ENCODE measurements around the gene SELENOP. TPM values are rescaled to one million over a fixed set of nuclear protein-coding genes. Genes with fewer than 3 reads are reported as not detected.

The SELENOP gene
- total RNA-seq, 2 donors from 2014 or later, result 0.38 TPM; not detected in 1

DNA sequence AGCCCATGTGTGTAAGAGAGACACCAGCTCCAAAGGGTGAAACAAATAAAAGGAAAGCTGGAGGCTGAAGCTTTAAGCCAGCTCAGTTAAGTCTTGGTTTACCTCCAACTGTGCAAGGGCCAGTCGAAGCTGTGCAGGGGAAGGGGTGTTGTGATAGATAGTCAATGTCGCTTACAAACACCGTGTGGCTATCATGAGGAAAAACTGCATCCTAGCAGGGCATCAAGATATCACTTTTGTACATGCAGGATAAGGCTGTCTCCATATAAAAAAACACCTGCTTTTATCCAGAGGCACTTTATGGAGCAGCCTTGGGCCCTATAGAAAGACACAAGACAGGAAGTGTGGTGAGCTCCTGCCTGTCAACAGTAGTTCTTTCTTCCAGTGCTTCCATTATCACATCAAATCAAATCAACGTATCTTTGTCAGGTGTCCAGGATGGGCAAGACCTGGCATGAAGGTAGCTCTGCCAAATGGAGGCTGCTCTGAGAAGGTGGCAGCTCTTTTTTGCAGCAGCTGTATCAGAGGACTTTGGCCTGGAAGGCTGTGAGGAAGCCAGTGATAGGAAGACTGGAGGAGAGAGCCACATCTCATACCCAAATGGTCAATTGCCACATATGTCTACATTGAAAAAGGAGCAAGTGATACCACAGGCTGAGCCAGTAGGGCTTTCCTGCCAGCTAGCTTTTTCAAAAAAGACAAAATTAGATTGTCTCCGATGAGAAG, 29.3 kb upstream of the SELENOP start:
- Mint-ChIP-seq H3K4me3 (no peak overlapping the region), H3K4me1 (ENCODE audit: low read depth in 2 of 2) (no peaks in the 10 kb centered on the region), H3K9me3 (no peaks in the 10 kb centered on the region), H3K36me3 (no peaks in the 10 kb centered on the region), H3K27ac (no peak overlapping the region), H3K27me3 (peaks cover 0 to 3% of the 10 kb centered on the region in 2 donors)
- ATAC-seq (no peak), DNase-seq (ENCODE audit: low spot score) (no peak)

DNA sequence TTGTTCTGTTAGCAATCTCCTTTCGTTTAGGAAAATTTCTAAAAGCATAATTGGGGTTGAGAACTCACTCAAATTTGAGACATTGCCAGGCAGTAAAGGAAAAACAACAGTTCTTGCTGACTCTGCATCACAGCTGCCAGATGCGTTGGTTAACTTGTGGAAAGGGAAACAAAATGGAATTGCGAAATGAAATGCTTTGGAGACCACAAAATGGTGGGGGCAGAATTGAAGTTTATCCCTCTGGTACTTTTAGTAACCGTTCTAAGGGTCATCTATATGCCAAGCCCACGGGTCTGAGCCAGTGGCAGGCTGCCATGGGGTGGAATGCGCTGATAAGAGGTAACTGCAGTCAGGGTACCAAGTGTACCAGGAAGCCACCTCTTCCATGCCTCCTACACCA, 28.6 kb upstream of the SELENOP start:
- Mint-ChIP-seq H3K27ac (no peak overlapping the region), H3K27me3 (peaks cover 0 to 3% of the 10 kb centered on the region in 2 donors), H3K4me3 (no peak overlapping the region), H3K36me3 (no peaks in the 10 kb centered on the region), H3K4me1 (ENCODE audit: low read depth in 2 of 2) (no peaks in the 10 kb centered on the region), H3K9me3 (no peaks in the 10 kb centered on the region)
- no peak for ATAC-seq
- DNase-seq (ENCODE audit: low spot score), result no peak

GRCh38 chr5:42839196-42839595, 27.5 kb upstream of the SELENOP start:
- no peak for ATAC-seq
- Mint-ChIP-seq H3K4me3 (no peak overlapping the region), H3K4me1 (ENCODE audit: low read depth in 2 of 2) (no peaks in the 10 kb centered on the region), H3K27ac (no peak overlapping the region), H3K9me3 (no peaks in the 10 kb centered on the region), H3K27me3 (peaks cover 0 to 3% of the 10 kb centered on the region in 2 donors), H3K36me3 (no peaks in the 10 kb centered on the region)
- no peak for DNase-seq (ENCODE audit: low spot score)

GRCh38 chr5:42837601-42838000, 25.9 kb upstream of the SELENOP start:
- Mint-ChIP-seq H3K27ac (no peak overlapping the region), H3K36me3 (no peaks in the 10 kb centered on the region)

GRCh38 chr5:42836070-42836769, 24.5 kb upstream of the SELENOP start:
- no peak overlapping the region for H3K4me3 Mint-ChIP-seq
- no peaks in the 10 kb centered on the region for H3K9me3 Mint-ChIP-seq
- DNase-seq (ENCODE audit: low spot score) (no peak), ATAC-seq (peak in 1 of 2 donors; percentile 24)
- H3K27ac Mint-ChIP-seq, result no peak overlapping the region
- H3K27me3 Mint-ChIP-seq, result peaks cover 3 to 7% of the 10 kb centered on the region in 2 donors
- H3K4me1 Mint-ChIP-seq (ENCODE audit: low read depth in 2 of 2), result no peaks in the 10 kb centered on the region
- no peaks in the 10 kb centered on the region for H3K36me3 Mint-ChIP-seq

More at GRCh38 chr5:42837601-42838000, 25.9 kb upstream of the SELENOP start:
- Mint-ChIP-seq H3K27me3 (peaks cover 3 to 7% of the 10 kb centered on the region in 2 donors), H3K4me3 (no peak overlapping the region), H3K4me1 (ENCODE audit: low read depth in 2 of 2) (no peaks in the 10 kb centered on the region), H3K9me3 (no peaks in the 10 kb centered on the region)
- no peak for DNase-seq (ENCODE audit: low spot score)
- no peak for ATAC-seq

GRCh38 chr5:42832060-42832459, 20.4 kb upstream of the SELENOP start:
- Mint-ChIP-seq H3K4me1 (ENCODE audit: low read depth in 2 of 2) (no peaks in the 10 kb centered on the region), H3K27me3 (peaks cover 10 to 14% of the 10 kb centered on the region in 2 donors), H3K4me3 (no peak overlapping the region), H3K36me3 (no peaks in the 10 kb centered on the region), H3K27ac (no peak overlapping the region), H3K9me3 (no peaks in the 10 kb centered on the region)
- DNase-seq (ENCODE audit: low spot score), result no peak
- ATAC-seq, result no peak

GRCh38 chr5:42830924-42831323, 19.2 kb upstream of the SELENOP start:
- Mint-ChIP-seq H3K27ac (no peak overlapping the region), H3K4me1 (ENCODE audit: low read depth in 2 of 2) (no peaks in the 10 kb centered on the region), H3K36me3 (no peaks in the 10 kb centered on the region), H3K9me3 (no peaks in the 10 kb centered on the region), H3K4me3 (no peak overlapping the region), H3K27me3 (peaks cover 10 to 14% of the 10 kb centered on the region in 2 donors)
- ATAC-seq, result no peak
- DNase-seq (ENCODE audit: low spot score), result no peak

GRCh38 chr5:42828671-42829070, 17.0 kb upstream of the SELENOP start:
- Mint-ChIP-seq H3K27me3 (peaks cover 12 to 14% of the 10 kb centered on the region in 2 donors), H3K27ac (no peak overlapping the region), H3K4me1 (ENCODE audit: low read depth in 2 of 2) (no peaks in the 10 kb centered on the region), H3K4me3 (no peak overlapping the region), H3K36me3 (no peaks in the 10 kb centered on the region), H3K9me3 (no peaks in the 10 kb centered on the region)
- ATAC-seq (no peak), DNase-seq (ENCODE audit: low spot score) (no peak)

GRCh38 chr5:42826757-42827515, 15.2 kb upstream of the SELENOP start:
- DNase-seq (ENCODE audit: low spot score) (no peak), ATAC-seq (no peak)
- H3K36me3 Mint-ChIP-seq, result no peaks in the 10 kb centered on the region
- H3K27me3 Mint-ChIP-seq, result peaks cover 12% of the 10 kb centered on the region in 2 donors
- H3K4me1 Mint-ChIP-seq (ENCODE audit: low read depth in 2 of 2), result no peaks in the 10 kb centered on the region
- H3K9me3 Mint-ChIP-seq, result no peaks in the 10 kb centered on the region
- H3K4me3 Mint-ChIP-seq, result no peak overlapping the region
- no peak overlapping the region for H3K27ac Mint-ChIP-seq

- H3K36me3 Mint-ChIP-seq, result no peaks in the 10 kb centered on the region
- no peak overlapping the region for H3K27ac Mint-ChIP-seq
- H3K4me1 Mint-ChIP-seq (ENCODE audit: low read depth in 2 of 2), result no peaks in the 10 kb centered on the region
- H3K27me3 Mint-ChIP-seq, result peaks cover 6 to 8% of the 10 kb centered on the region in 2 donors
- ATAC-seq (no peak), DNase-seq (ENCODE audit: low spot score) (no peak)
- no peak overlapping the region for H3K4me3 Mint-ChIP-seq
- H3K9me3 Mint-ChIP-seq, result no peaks in the 10 kb centered on the region
These were observed 13.9 kb upstream of the SELENOP start for GRCh38 chr5:42825422-42826148.

DNA sequence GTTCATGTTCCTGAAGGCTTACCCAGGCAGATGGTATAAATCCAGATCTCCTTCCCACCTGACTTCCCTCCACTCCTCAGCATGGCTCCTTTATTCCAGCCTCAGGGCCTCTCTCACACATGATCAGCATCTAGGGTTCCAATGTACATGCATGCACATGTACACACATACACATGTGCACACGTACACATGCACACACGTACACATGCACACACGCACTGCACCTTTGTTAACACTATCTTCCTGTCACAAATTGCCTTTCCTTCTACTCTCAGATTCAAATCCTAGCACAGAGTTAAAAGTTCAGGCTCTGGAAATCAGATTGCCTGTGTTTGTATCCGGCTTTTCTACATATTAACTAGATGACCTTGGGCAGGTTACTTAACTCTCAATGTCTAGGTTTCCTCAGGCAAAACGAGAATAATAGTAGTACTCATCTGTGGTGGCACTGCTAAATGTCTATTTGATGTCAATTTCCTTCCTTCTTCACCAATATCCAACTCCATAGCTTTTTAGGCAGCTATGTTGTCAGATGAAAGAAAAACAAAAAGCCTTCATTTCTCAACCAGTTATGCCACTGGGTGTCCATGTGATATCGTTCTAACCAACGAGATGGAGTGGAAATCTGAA, 12.8 kb upstream of the SELENOP start:
- H3K4me1 Mint-ChIP-seq (ENCODE audit: low read depth in 2 of 2), result no peaks in the 10 kb centered on the region
- no peaks in the 10 kb centered on the region for H3K36me3 Mint-ChIP-seq
- H3K9me3 Mint-ChIP-seq, result no peaks in the 10 kb centered on the region
- H3K4me3 Mint-ChIP-seq, result no peak overlapping the region
- DNase-seq (ENCODE audit: low spot score), result no peak
- peaks cover 5 to 8% of the 10 kb centered on the region in 2 donors for H3K27me3 Mint-ChIP-seq
- H3K27ac Mint-ChIP-seq, result no peak overlapping the region
- ATAC-seq, result no peak

GRCh38 chr5:42822548-42822947, 10.9 kb upstream of the SELENOP start:
- Mint-ChIP-seq H3K36me3 (no peaks in the 10 kb centered on the region), H3K4me3 (no peak overlapping the region), H3K27me3 (peaks cover 5% of the 10 kb centered on the region in 2 donors), H3K4me1 (ENCODE audit: low read depth in 2 of 2) (no peaks in the 10 kb centered on the region), H3K27ac (no peak overlapping the region), H3K9me3 (no peaks in the 10 kb centered on the region)
- ATAC-seq (no peak), DNase-seq (ENCODE audit: low spot score) (no peak)

GRCh38 chr5:42819745-42820144, 8.1 kb upstream of the SELENOP start:
- no peak overlapping the region for H3K4me3 Mint-ChIP-seq
- DNase-seq (ENCODE audit: low spot score) (no peak), ATAC-seq (no peak)
- H3K36me3 Mint-ChIP-seq, result no peaks in the 10 kb centered on the region
- no peaks in the 10 kb centered on the region for H3K4me1 Mint-ChIP-seq (ENCODE audit: low read depth in 2 of 2)
- H3K27me3 Mint-ChIP-seq, result peaks cover 2 to 5% of the 10 kb centered on the region in 2 donors
- no peaks in the 10 kb centered on the region for H3K9me3 Mint-ChIP-seq
- no peak overlapping the region for H3K27ac Mint-ChIP-seq

All from natural killer cell treated with Interleukin-12 subunit alpha and Interleukin-12 subunit beta and Interleukin-15 and Interleukin-18, amount 100 ng/mL, for 72 hours (primary cell).